K562 (cell line): ENCODE data around the gene TMEM131. TPM values are rescaled to one million over a fixed set of nuclear protein-coding genes. Genes with fewer than 3 reads are reported as not detected.

Experiments used
- ATAC-seq: fragments of 200-7000 bp; cut with Tn5 transposase; 3 replicates; pipeline ENCODE4 v1.9.1; 2020; ENCODE audit warnings: moderate library complexity
- BruUV-seq: library from RNA; stranded (reverse); fragments of 400-500 nt; replicated peaks from 2 replicates; lab custom pipeline; 2021; lab: Mats Ljungman, UMichigan
- CTCF ChIA-PET: fragments of 300-600 bp; formaldehyde crosslinking; extraction: SDS; loops from one replicate; lab custom pipeline; 2021; ENCODE audit warnings: low intra/inter-chr PET ratio; lab: Yijun Ruan, JAX
- POLR2A ChIA-PET: fragments of 300-600, 350-650 bp; sonication (Branson Sonifier 250); formaldehyde crosslinking; extraction: SDS; loops from one replicate; lab custom pipeline; 2021; ENCODE audit warnings: antibody characterized with exemption, inconsistent platforms; lab: Yijun Ruan, JAX
- DNase-seq, 4 experiments: peaks; one replicate each; pipeline versions ENCODE4 v3.0.0 to v3.0.0-alpha.2; 2011 to 2018; ENCODE audit warnings: low spot score in 3 of 4, mixed read lengths in 3 of 4; ENCODE audit errors: extremely low read depth in 1 of 4
- FAIRE-seq: peaks from 2 replicates; lab custom pipeline; 2011; peaks lifted over from hg19 to GRCh38; lab: Jason Lieb, UNC
- H2AFZ ChIP-seq: 2 replicates; pipeline ENCODE4 v1.6.0; 2011; ENCODE audit warnings: low read depth, low read length, control low read depth, inconsistent platforms
- H3K27ac ChIP-seq: fragments of 200-600 bp; 3 replicates; pipeline ENCODE4 v1.8.0; 2011; ENCODE audit warnings: low read depth, mild to moderate bottlenecking, control low read depth, inconsistent platforms, low read length, moderate library complexity, mixed read lengths; ENCODE audit errors: extremely low read depth
- H3K27me3 ChIP-seq, 2 experiments: fragments of 300-600 bp in 1 of 2; 2 replicates in 1 of 2; 3 replicates in 1 of 2; pipeline versions ENCODE4 v1.6.0 to v1.8.0; 2011; ENCODE audit warnings: inconsistent platforms in 2 of 2, low read length in 2 of 2, mild to moderate bottlenecking in 1 of 2, mixed read lengths in 1 of 2, moderate library complexity in 1 of 2; ENCODE audit not compliant: control insufficient read depth in 2 of 2, insufficient read depth in 2 of 2
- H3K36me3 ChIP-seq: fragments of 300-600 bp; 3 replicates; pipeline ENCODE4 v1.8.0; 2011; ENCODE audit warnings: mild to moderate bottlenecking, low read length, inconsistent platforms; ENCODE audit not compliant: control insufficient read depth, insufficient read depth
- H3K4me1 ChIP-seq, 2 experiments: fragments of 200-600 bp in 1 of 2; replicated peaks in 1 of 2; 2 replicates in 1 of 2; 3 replicates in 1 of 2; pipeline versions ENCODE4 v1.5.1 to v1.8.0; 2011; ENCODE audit warnings: inconsistent platforms in 2 of 2, low read length in 2 of 2, mild to moderate bottlenecking in 1 of 2, mixed read lengths in 1 of 2, moderate library complexity in 1 of 2; ENCODE audit not compliant: control insufficient read depth in 2 of 2, insufficient read depth in 2 of 2
- H3K4me2 ChIP-seq: 2 replicates; pipeline ENCODE4 v1.6.1; 2011; ENCODE audit warnings: low read length, control low read depth, inconsistent platforms, mixed read lengths; ENCODE audit not compliant: insufficient read depth
- H3K4me3 ChIP-seq: fragments of 200-600 bp; sonication (generic), shearing (Covaris generic); 2 replicates; pipeline ENCODE4 v1.5.1; 2016; ENCODE audit warnings: control low read depth, inconsistent platforms
- H3K79me2 ChIP-seq: fragments of 200-600 bp; 3 replicates; pipeline ENCODE4 v1.8.0; 2011; ENCODE audit warnings: low read length, inconsistent platforms; ENCODE audit not compliant: control insufficient read depth, insufficient read depth
- H3K9ac ChIP-seq, 2 experiments: 2 replicates each; pipeline versions ENCODE4 v1.6.0 to v1.6.1; 2011; ENCODE audit warnings: low read depth in 2 of 2, low read length in 2 of 2, control low read depth in 1 of 2, inconsistent platforms in 1 of 2, mild to moderate bottlenecking in 1 of 2, mixed read lengths in 1 of 2; ENCODE audit not compliant: insufficient read depth in 1 of 2
- H3K9me1 ChIP-seq: one replicate; pipeline ENCODE4 v1.6.0; 2011; ENCODE audit warnings: inconsistent platforms, mild to moderate bottlenecking, low read length, moderate library complexity; ENCODE audit not compliant: control insufficient read depth, insufficient read depth
- H3K9me3 ChIP-seq: replicated peaks from 2 replicates; pipeline ENCODE4 v1.5.1; 2011; ENCODE audit warnings: low read depth, low read length, inconsistent platforms; ENCODE audit not compliant: control insufficient read depth, insufficient read depth
- H4K20me1 ChIP-seq: replicated peaks from 2 replicates; pipeline ENCODE4 v1.6.1; 2011; ENCODE audit warnings: low read length, inconsistent platforms, mixed read lengths; ENCODE audit not compliant: control insufficient read depth, insufficient read depth
- GTF2B ChIP-seq: IDR thresholded peaks from 2 replicates; pipeline ENCODE4 v1.6.1; 2011; ENCODE audit not compliant: insufficient read length; ENCODE audit errors: extremely low read depth
- HMGXB4 ChIP-seq: sonication (generic); formaldehyde crosslinking; IDR thresholded peaks from 2 replicates; pipeline ENCODE4 v1.8.1; 2023; ENCODE audit warnings: mild to moderate bottlenecking, missing genetic modification reagents
- LCOR ChIP-seq: sonication (generic); formaldehyde crosslinking; IDR thresholded peaks from 2 replicates; pipeline ENCODE4 v1.8.0; 2022; ENCODE audit warnings: mild to moderate bottlenecking, missing genetic modification reagents
- MAFF ChIP-seq: IDR thresholded peaks from 2 replicates; pipeline ENCODE4 v1.6.1; 2012; ENCODE audit warnings: low read length, improper control_type of control experiment
- SREBF2 ChIP-seq: sonication (generic); formaldehyde crosslinking; IDR thresholded peaks from 2 replicates; pipeline ENCODE4 v1.4.0; 2020; ENCODE audit warnings: mild to moderate bottlenecking, missing genetic modification reagents
- TSC22D4 ChIP-seq: fragments of 450-650 bp; IDR thresholded peaks from 2 replicates; pipeline ENCODE4 v1.6.1; 2016; ENCODE audit warnings: missing genetic modification characterization, missing biosample characterization, control low read depth
- WGBS: fragments of 100-300 bp; shearing (Covaris generic); methylation state at CpG from one replicate; pipeline ENCODE4 v1.1.6; 2016; ENCODE audit warnings: low coverage, mixed read lengths; ENCODE audit not compliant: insufficient coverage; ENCODE audit errors: missing lambda C conversion rate; 5-methylcytosine and 5-hydroxymethylcytosine counted together
- in situ Hi-C: fragments of 300-500 bp; cut with MboI; formaldehyde crosslinking; loops from 4 replicates; pipeline ENCODE4 v1.15.0; 2018; ENCODE audit warnings: inconsistent platforms, mixed read lengths
- intact Hi-C: fragments of 100-400 bp; cut with micrococcal nuclease; formaldehyde crosslinking; loops from 2 replicates; pipeline ENCODE4 v1.14.2; 2022
- polyA plus RNA-seq, 8 experiments: library from polyadenylated mRNA; depleted of rRNA in 4 of 8; stranded (reverse) in 5 of 8; unstranded in 3 of 8; fragments of >200 nt; fragmentation: Nextera tagmentation in 2 of 8; fragmentation: Illumina TruSeq in 1 of 8; extraction: Ambion mirVana in 2 of 8; extraction: Trizol in 1 of 8; gene quantifications; 2 replicates each; pipeline versions ENCODE4 v1.2.1 to v1.2.3, GENCODE V29; 2011 to 2014; ENCODE audit warnings: inconsistent platforms in 1 of 8, missing spikeins in 1 of 8
- total RNA-seq, 7 experiments: library from RNA; depleted of rRNA in 6 of 7; stranded (reverse); fragments of >200 nt in 6 of 7; fragmentation: Illumina TruSeq in 2 of 7; extraction: Trizol in 2 of 7; gene quantifications; 2 replicates each; pipeline versions ENCODE4 v1.2.1 to v1.2.3, GENCODE V29; 2011 to 2021; ENCODE audit warnings: low replicate concordance in 1 of 7

Gene TMEM131
- total and polyA plus RNA-seq, 9 of the 15 experiments (the other 6 are each of a cell fraction or from before 2014, with no cell fraction given): 2.5 to 21.1 (median 12.4) TPM

GRCh38 chr2:98028931-98029717 lies 33.4 kb upstream of the TMEM131 start (continued):
- TF ChIP-seq GTF2B: no peak
- no peak for TF ChIP-seq TSC22D4 (tag)

- Histone ChIP-seq H2AFZ (no peak overlapping the region), H3K27me3 (peaks cover 3% of the 10 kb centered on the region in 2 experiments; a peak in 2 of 5 replicates), H3K4me2 (no peak overlapping the region), H3K27ac (no peak overlapping the region), H4K20me1 (no peaks in the 10 kb centered on the region), H3K36me3 (no peaks in the 10 kb centered on the region), H3K9me1 (no peaks in the 10 kb centered on the region), H3K9me3 (no peaks in the 10 kb centered on the region), H3K4me3 (no peak overlapping the region), H3K9ac (no peak overlapping the region), H3K79me2 (no peaks in the 10 kb centered on the region), H3K4me1 (peaks cover 0 to 2% of the 10 kb centered on the region in 2 experiments; a peak in 1 of 5 replicates)
- no TSS peak for BruUV-seq
- intact Hi-C loops (no loop called here), in situ Hi-C loops (no loop called here)
- FAIRE-seq (no peak), ATAC-seq (no peak), DNase-seq (no peak)
- CTCF ChIA-PET: no interaction called here
- no peak for TF ChIP-seq SREBF2 (CRISPR knock-in tag)
- TF ChIP-seq HMGXB4 (CRISPR knock-in tag): no peak
- no peak for TF ChIP-seq LCOR (CRISPR knock-in tag)
- TF ChIP-seq MAFF: no peak
- POLR2A ChIA-PET: interaction anchor here (0.7 to 1.5 kb wide), 4 partner anchors 9 to 36 kb away, joined by 3 to 5 read pairs (median 4); no protein-coding TSS in a partner anchor
- 2% methylated on average over 4 of the region's 4 CpGs for WGBS
These were observed 32.4 kb upstream of the TMEM131 start for GRCh38 chr2:98028101-98028561.
